Measurements from ENCODE around the gene TCP10L. TPM values are rescaled to one million over a fixed set of nuclear protein-coding genes. Genes with fewer than 3 reads are reported as not detected.

TCP10L gene
- total and polyA plus RNA-seq, 7 donors: 0.51 to 2.8 (median 1.4) TPM; not detected in 2

DNA sequence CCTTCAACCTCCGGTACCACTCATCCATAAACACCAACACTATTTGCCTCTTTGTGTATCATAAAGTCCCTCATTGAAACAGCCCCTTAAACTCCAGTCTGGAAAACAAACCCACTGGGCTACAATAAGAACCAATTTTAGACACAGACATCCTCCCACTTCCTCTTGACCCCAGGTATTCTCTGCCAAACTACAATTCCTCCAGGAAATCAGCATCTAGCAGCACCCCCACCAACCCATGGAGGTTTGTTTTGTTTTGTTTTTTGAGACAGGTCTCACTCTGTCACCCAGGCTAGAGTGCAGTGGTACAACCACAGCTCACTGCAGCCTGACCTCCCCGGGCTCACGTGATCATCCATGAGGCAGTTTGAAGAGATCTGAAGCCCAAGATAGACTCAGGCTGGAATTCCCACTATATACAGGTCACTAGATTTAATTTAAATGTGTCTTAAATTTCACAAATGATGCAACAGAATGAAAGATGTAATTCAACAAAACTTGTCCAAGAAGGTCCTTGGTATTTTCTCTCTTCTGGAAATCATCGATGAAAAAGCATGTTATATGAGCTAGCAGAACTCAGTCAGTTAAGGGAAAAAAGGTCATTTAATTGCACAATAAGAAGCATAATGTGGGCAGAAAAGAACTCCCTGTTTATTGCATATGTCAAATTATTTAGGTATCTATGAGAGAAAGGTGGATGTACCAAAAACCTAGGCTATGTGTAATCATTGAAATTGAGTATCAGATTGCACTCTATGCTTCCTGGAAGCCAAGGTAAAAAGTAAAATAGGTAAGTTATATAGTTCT lies 30.3 kb downstream of the TCP10L start:
- Histone ChIP-seq H3K4me3 (no peak overlapping the region), H3K36me3 (no peaks in the 10 kb centered on the region), H3K4me1 (no peaks in the 10 kb centered on the region), H3K9me3 (no peaks in the 10 kb centered on the region), H3K27ac (no peak overlapping the region), H3K27me3 (no peaks in the 10 kb centered on the region)
- WGBS, 2 donors: 92 to 97% methylated on average over 4 of the region's 4 CpGs
- intact Hi-C loops (cut with DNase I): no loop called here
- TF ChIP-seq, protein P1, sequence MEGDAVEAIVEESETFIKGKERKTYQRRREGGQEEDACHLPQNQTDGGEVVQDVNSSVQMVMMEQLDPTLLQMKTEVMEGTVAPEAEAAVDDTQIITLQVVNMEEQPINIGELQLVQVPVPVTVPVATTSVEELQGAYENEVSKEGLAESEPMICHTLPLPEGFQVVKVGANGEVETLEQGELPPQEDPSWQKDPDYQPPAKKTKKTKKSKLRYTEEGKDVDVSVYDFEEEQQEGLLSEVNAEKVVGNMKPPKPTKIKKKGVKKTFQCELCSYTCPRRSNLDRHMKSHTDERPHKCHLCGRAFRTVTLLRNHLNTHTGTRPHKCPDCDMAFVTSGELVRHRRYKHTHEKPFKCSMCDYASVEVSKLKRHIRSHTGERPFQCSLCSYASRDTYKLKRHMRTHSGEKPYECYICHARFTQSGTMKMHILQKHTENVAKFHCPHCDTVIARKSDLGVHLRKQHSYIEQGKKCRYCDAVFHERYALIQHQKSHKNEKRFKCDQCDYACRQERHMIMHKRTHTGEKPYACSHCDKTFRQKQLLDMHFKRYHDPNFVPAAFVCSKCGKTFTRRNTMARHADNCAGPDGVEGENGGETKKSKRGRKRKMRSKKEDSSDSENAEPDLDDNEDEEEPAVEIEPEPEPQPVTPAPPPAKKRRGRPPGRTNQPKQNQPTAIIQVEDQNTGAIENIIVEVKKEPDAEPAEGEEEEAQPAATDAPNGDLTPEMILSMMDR (IDR thresholded peaks at IDR 0.05): no peak
- no peak for TF ChIP-seq EP300 (IDR thresholded peaks at IDR 0.05)
- no peak for TF ChIP-seq POLR2A (IDR thresholded peaks at IDR 0.05)
- no peak for TF ChIP-seq POLR2AphosphoS5 (IDR thresholded peaks at IDR 0.05)
- DNase-seq: no peak

GRCh38 chr21:32549886-32550285 lies 35.4 kb downstream of the TCP10L start:
- Histone ChIP-seq H3K9me3 (no peaks in the 10 kb centered on the region), H3K4me1 (no peaks in the 10 kb centered on the region), H3K4me3 (no peak overlapping the region), H3K36me3 (no peaks in the 10 kb centered on the region), H3K27me3 (no peaks in the 10 kb centered on the region), H3K27ac (no peak overlapping the region)
- no peak for DNase-seq
- WGBS, 2 donors: 87 to 89% methylated on average over 3 of the region's 3 CpGs
- intact Hi-C loops (cut with DNase I): no loop called here
- TF ChIP-seq, protein P1 (IDR thresholded peaks at IDR 0.05): no peak
- TF ChIP-seq POLR2AphosphoS5 (IDR thresholded peaks at IDR 0.05): no peak
- TF ChIP-seq POLR2A (IDR thresholded peaks at IDR 0.05): no peak
- TF ChIP-seq EP300 (IDR thresholded peaks at IDR 0.05): no peak

- no peak overlapping the region for H3K4me3 ChIP-seq
- H3K27ac ChIP-seq: no peak overlapping the region
- intact Hi-C loops (cut with DNase I): no loop called here
- no peak for DNase-seq
- H3K4me1 ChIP-seq: no peaks in the 10 kb centered on the region
- WGBS, 2 donors: 64 to 90% methylated on average over 1 of the region's 1 CpG
- TF ChIP-seq EP300 (IDR thresholded peaks at IDR 0.05): no peak
- TF ChIP-seq, protein P1 (IDR thresholded peaks at IDR 0.05): no peak
- TF ChIP-seq POLR2A (IDR thresholded peaks at IDR 0.05): no peak
- no peak for TF ChIP-seq POLR2AphosphoS5 (IDR thresholded peaks at IDR 0.05)
- H3K36me3 ChIP-seq: no peaks in the 10 kb centered on the region
- no peaks in the 10 kb centered on the region for H3K9me3 ChIP-seq
- H3K27me3 ChIP-seq: no peaks in the 10 kb centered on the region
Measured at GRCh38 chr21:32549440-32549839, 35.9 kb downstream of the TCP10L start.

- intact Hi-C loops (cut with DNase I): no loop called here
- Histone ChIP-seq H3K4me3 (no peak overlapping the region), H3K27ac (no peak overlapping the region), H3K4me1 (no peaks in the 10 kb centered on the region), H3K27me3 (no peaks in the 10 kb centered on the region), H3K36me3 (no peaks in the 10 kb centered on the region), H3K9me3 (no peaks in the 10 kb centered on the region)
- no peak for TF ChIP-seq POLR2AphosphoS5 (IDR thresholded peaks at IDR 0.05)
- TF ChIP-seq, protein P1 (IDR thresholded peaks at IDR 0.05): no peak
- no peak for TF ChIP-seq POLR2A (IDR thresholded peaks at IDR 0.05)
- no peak for TF ChIP-seq EP300 (IDR thresholded peaks at IDR 0.05)
- no peak for DNase-seq
- 72 to 83% methylated on average over 8 of the region's 8 CpGs for WGBS, 2 donors
Measured at GRCh38 chr21:32548978-32549377, 36.3 kb downstream of the TCP10L start.
